ENCODE data around the gene ASF1B. TPM values are rescaled to one million over a fixed set of nuclear protein-coding genes. Genes with fewer than 3 reads are reported as not detected.

ASF1B gene
- total and polyA plus RNA-seq, 12 donors = 0.17 to 5.6 (median 0.63) TPM

- WGBS, 2 donors = 1% methylated on average over 32 to 38 of the region's 38 CpGs
- Histone ChIP-seq H3K9me3 (no peaks in the 10 kb centered on the region), H3K4me3 (peak overlapping the region; percentile 29 to 88 (median 61)), H3K27me3 (no peaks in the 10 kb centered on the region), H3K27ac (peak overlapping the region in 6 of 10 donors; percentile 17 to 96 (median 61)), H3K4me1 (peaks cover 3 to 50% (median 31%) of the 10 kb centered on the region in 9 donors), H3K36me3 (no peaks in the 10 kb centered on the region)
- intact Hi-C loops (cut with DNase I) = loop anchor here in 8 of 10 donors (1.0 to 10.0 kb wide), 10 partner anchors 18 to 339 kb away; partner anchors contain the start of genes MISP3 (in 3 of the 8), C19orf67 (in 1 of the 8), PTGER1 (in 1 of the 8) and SAMD1 (in 1 of the 8)
- ATAC-seq (no peak), DNase-seq (no peak)
- TF ChIP-seq CTCF (IDR thresholded peaks at IDR 0.05) = no peak
These were observed 342 bp downstream of the ASF1B start for GRCh38 chr19:14135985-14136508.

- intact Hi-C loops (cut with DNase I) = loop anchor here in 7 of 10 donors (5.0 to 10.0 kb wide), 7 partner anchors 43 to 339 kb away; partner anchors contain the start of genes MISP3 (in 2 of the 7), C19orf67 (in 1 of the 7), PTGER1 (in 1 of the 7) and SAMD1 (in 1 of the 7)
- no peak for TF ChIP-seq CTCF (IDR thresholded peaks at IDR 0.05)
- 50 to 58% methylated on average over 6 of the region's 6 CpGs for WGBS, 2 donors
- Histone ChIP-seq H3K9me3 (no peaks in the 10 kb centered on the region), H3K27ac (no peak overlapping the region), H3K4me1 (peaks cover 3 to 53% (median 31%) of the 10 kb centered on the region in 9 donors), H3K36me3 (no peaks in the 10 kb centered on the region), H3K27me3 (no peaks in the 10 kb centered on the region), H3K4me3 (peak overlapping the region in 3 of 10 donors; percentile 61 to 78 (median 69))
- DNase-seq (no peak), ATAC-seq (no peak)
These were observed 1.0 kb downstream of the ASF1B start for GRCh38 chr19:14135355-14135754.

- no peaks in the 10 kb centered on the region for H3K27me3 ChIP-seq
- peaks cover 0 to 43% (median 18%) of the 10 kb centered on the region in 9 donors for H3K4me1 ChIP-seq
- no peaks in the 10 kb centered on the region for H3K36me3 ChIP-seq
- TF ChIP-seq CTCF (IDR thresholded peaks at IDR 0.05) = no peak
- intact Hi-C loops (cut with DNase I) = no loop called here
- 63 to 64% methylated on average over 4 of the region's 4 CpGs for whole genome bisulfite sequencing, 2 donors
- ATAC-seq (peak; percentile 84 to 94 (median 90)), DNase-seq (peak in 1 of 2 donors; percentile 55)
- H3K27ac ChIP-seq = peak overlapping the region; percentile 5 to 83 (median 77)
- H3K4me3 ChIP-seq = no peak overlapping the region
- H3K9me3 ChIP-seq = no peaks in the 10 kb centered on the region
These were observed 8.4 kb downstream of the ASF1B start for GRCh38 chr19:14127929-14128509.

GRCh38 chr19:14127176-14127575 is 9.2 kb downstream of the ASF1B start:
- H3K4me3 ChIP-seq = no peak overlapping the region
- no peak for TF ChIP-seq CTCF (IDR thresholded peaks at IDR 0.05)
- peak overlapping the region in 9 of 10 donors; percentile 61 to 83 (median 77) for H3K27ac ChIP-seq
- intact Hi-C loops (cut with DNase I) = no loop called here
- H3K27me3 ChIP-seq = no peaks in the 10 kb centered on the region
- DNase-seq (peak; percentile 41 to 47), ATAC-seq (peak; percentile 62 to 77 (median 70))
- peaks cover 0 to 43% (median 18%) of the 10 kb centered on the region in 9 donors for H3K4me1 ChIP-seq
- no peaks in the 10 kb centered on the region for H3K9me3 ChIP-seq
- no peaks in the 10 kb centered on the region for H3K36me3 ChIP-seq
- WGBS, 2 donors = 58 to 64% methylated on average over 8 of the region's 8 CpGs

Data from heart right ventricle (tissue), 16 donors.